B cell (primary cell): ENCODE data around the gene CHTF18. TPM values are rescaled to one million over a fixed set of nuclear protein-coding genes. Genes with fewer than 3 reads are reported as not detected.

Source experiments
- ATAC-seq: fragments of 200-7000 bp; cut with Tn5 transposase; one replicate; pipeline ENCODE4 v1.10.0; 2021; ENCODE audit warnings: low read depth, mild to moderate bottlenecking, moderate number of reproducible peaks, moderate library complexity
- CTCF ChIA-PET: fragments of 350-600 bp; sonication (Branson Sonifier 250); formaldehyde crosslinking; loops from one replicate; lab custom pipeline; 2021; ENCODE audit warnings: antibody characterized with exemption, inconsistent platforms; lab: Charles Lee
- POLR2A ChIA-PET: fragments of 350-600 bp; sonication (Branson Sonifier 250); formaldehyde crosslinking; loops from one replicate; lab custom pipeline; 2021; ENCODE audit warnings: antibody characterized with exemption; lab: Charles Lee
- DNase-seq: peaks from one replicate; pipeline ENCODE4 v3.0.0; 2013
- H2AFZ ChIP-seq: 2 replicates; pipeline ENCODE4 v1.6.1; 2012; ENCODE audit warnings: mild to moderate bottlenecking, low read depth, low read length; ENCODE audit not compliant: insufficient read depth, poor library complexity, severe bottlenecking
- H3K27ac ChIP-seq, 2 donors: 1 replicate in 1 of 2; 2 replicates in 1 of 2; pipeline ENCODE4 v1.5.1; 2012 to 2013; ENCODE audit warnings: low read length in 2 of 2, mild to moderate bottlenecking in 2 of 2, moderate library complexity in 1 of 2
- H3K27me3 ChIP-seq, 4 experiments: fragments of 200-600 bp in 1 of 4; sonication (generic) in 1 of 4; replicated peaks in 1 of 4; 1 replicate in 2 of 4; 2 replicates in 2 of 4; pipeline versions ENCODE4 v1.6.1 to v1.7.0; 2013 to 2016; ENCODE audit warnings: low read length in 3 of 4, mild to moderate bottlenecking in 2 of 4, mixed read lengths in 1 of 4, moderate library complexity in 1 of 4; ENCODE audit not compliant: insufficient read depth in 4 of 4, control insufficient read depth in 3 of 4; ENCODE audit errors: control extremely low read depth in 1 of 4
- H3K36me3 ChIP-seq, 2 experiments: replicated peaks in 1 of 2; 1 replicate in 1 of 2; 2 replicates in 1 of 2; pipeline versions ENCODE4 v1.6.1 to v1.7.1; 2013; ENCODE audit warnings: low read length in 1 of 2; ENCODE audit not compliant: insufficient read depth in 2 of 2, control insufficient read depth in 1 of 2; ENCODE audit errors: control extremely low read depth in 1 of 2, extremely low read depth in 1 of 2
- H3K4me1 ChIP-seq, 2 donors: fragments of 200-600 bp in 1 of 2; sonication (generic) in 1 of 2; 1 replicate in 1 of 2; 2 replicates in 1 of 2; pipeline versions ENCODE4 v1.5.1 to v1.6.1; 2013 to 2017; ENCODE audit warnings: low read length in 2 of 2; ENCODE audit not compliant: control insufficient read depth in 2 of 2, insufficient read depth in 2 of 2
- H3K4me2 ChIP-seq: replicated peaks from 2 replicates; pipeline ENCODE3; 2012; ENCODE audit warnings: mild to moderate bottlenecking, low read depth, low read length; ENCODE audit not compliant: poor library complexity, severe bottlenecking
- H3K4me3 ChIP-seq, 5 experiments: fragments of 200-600 bp in 1 of 5; sonication (generic) in 1 of 5; 1 replicate in 3 of 5; 2 replicates in 2 of 5; pipeline versions ENCODE4 v1.5.1 to v1.7.0; 2011 to 2016; ENCODE audit warnings: low read length in 4 of 5, mild to moderate bottlenecking in 4 of 5, low read depth in 2 of 5, control low read depth in 1 of 5, moderate library complexity in 1 of 5; ENCODE audit not compliant: insufficient read depth in 1 of 5; ENCODE audit errors: control extremely low read depth in 1 of 5, extremely low read depth in 1 of 5
- H3K79me2 ChIP-seq: fragments of 200-600 bp; sonication (generic); one replicate; pipeline ENCODE4 v1.6.0; 2016; ENCODE audit warnings: low read length; ENCODE audit not compliant: control insufficient read depth, insufficient read depth
- H3K9ac ChIP-seq: fragments of 200-600 bp; sonication (generic); 2 replicates; pipeline ENCODE4 v1.6.1; 2017; ENCODE audit warnings: mild to moderate bottlenecking, low read length, moderate library complexity
- H3K9me3 ChIP-seq, 3 donors: one replicate each; pipeline versions ENCODE4 v1.6.1 to v1.7.1; 2013; ENCODE audit warnings: low read length in 2 of 3; ENCODE audit not compliant: control insufficient read depth in 2 of 3, insufficient read depth in 1 of 3; ENCODE audit errors: control extremely low read depth in 1 of 3
- H4K20me1 ChIP-seq: 2 replicates; pipeline ENCODE4 v1.6.0; 2012; ENCODE audit warnings: mild to moderate bottlenecking, low read length; ENCODE audit not compliant: insufficient read depth, control insufficient read depth, poor library complexity, severe bottlenecking
- H3K27ac Mint-ChIP-seq: one replicate; pipeline ENCODE4 v1.8.0; 2021; ENCODE audit warnings: mixed read lengths
- H3K27me3 Mint-ChIP-seq: one replicate; pipeline ENCODE4 v1.8.0; 2021; ENCODE audit warnings: mixed read lengths
- H3K4me1 Mint-ChIP-seq: one replicate; pipeline ENCODE4 v1.8.0; 2021; ENCODE audit warnings: mixed read lengths
- H3K4me3 Mint-ChIP-seq: one replicate; pipeline ENCODE4 v1.8.0; 2021; ENCODE audit warnings: mixed read lengths
- H3K9me3 Mint-ChIP-seq: one replicate; pipeline ENCODE4 v1.8.0; 2022; ENCODE audit warnings: mixed read lengths; ENCODE audit not compliant: insufficient read depth
- EZH2 ChIP-seq: IDR thresholded peaks from 2 replicates; pipeline ENCODE4 v1.6.1; 2012; ENCODE audit warnings: borderline replicate concordance, low read depth, mild to moderate bottlenecking, moderate library complexity, low read length; ENCODE audit not compliant: insufficient read depth, poor library complexity, severe bottlenecking
- WGBS: methylation state at CpG from one replicate; pipeline ENCODE4 v1.1.5; 2013; ENCODE audit warnings: missing lambda C conversion rate; ENCODE audit not compliant: insufficient coverage; 5-methylcytosine and 5-hydroxymethylcytosine counted together
- intact Hi-C: fragments of 100-400 bp; cut with micrococcal nuclease; formaldehyde crosslinking; loops from one replicate; pipeline ENCODE4 v1.10.0; 2022
- polyA plus RNA-seq: library from polyadenylated mRNA; depleted of rRNA; stranded (reverse); fragments of >200 nt; gene quantifications from 2 replicates; pipeline ENCODE4 v1.2.3, GENCODE V29; 2012
- total RNA-seq, 2 donors: library from RNA; stranded (reverse); fragments of 120-200 nt in 1 of 2; gene quantifications; 1 replicate in 1 of 2; 2 replicates in 1 of 2; pipeline versions ENCODE4 v1.2.3 to v1.2.4, GENCODE V29; 2013 to 2022
- TF ChIP-seq, protein P1 (sequence below): fragments of 200-600 bp; IDR thresholded peaks from one replicate; pipeline ENCODE4 v1.8.0; 2022; ENCODE audit warnings: antibody characterized with exemption, mild to moderate bottlenecking

The CHTF18 gene
- total and polyA plus RNA-seq, 2 donors (not counting 1 experiment from before 2014, with no cell fraction given): 72.3 to 76.1 TPM

DNA sequence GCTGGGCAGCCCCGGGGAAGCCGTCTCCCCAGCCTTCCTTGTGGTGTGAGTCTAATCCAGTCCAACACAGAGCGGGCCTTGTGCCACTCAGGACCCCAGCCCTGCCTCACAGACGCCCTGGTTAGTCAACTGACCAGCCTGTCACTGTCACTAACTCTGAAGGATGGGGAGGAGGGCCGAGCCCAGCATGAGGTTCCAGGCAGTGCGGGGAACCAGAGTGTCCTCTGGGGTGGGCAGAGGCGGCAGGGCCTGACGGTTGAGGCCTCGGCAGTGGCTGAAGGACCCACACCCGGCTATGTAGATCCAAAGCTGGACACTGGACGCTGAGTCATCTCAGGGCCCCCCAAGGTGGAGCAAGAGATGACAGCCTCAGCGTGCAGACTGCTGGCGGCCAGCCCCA lies 8.9 kb upstream of the CHTF18 start:
- no peak for DNase-seq

DNA sequence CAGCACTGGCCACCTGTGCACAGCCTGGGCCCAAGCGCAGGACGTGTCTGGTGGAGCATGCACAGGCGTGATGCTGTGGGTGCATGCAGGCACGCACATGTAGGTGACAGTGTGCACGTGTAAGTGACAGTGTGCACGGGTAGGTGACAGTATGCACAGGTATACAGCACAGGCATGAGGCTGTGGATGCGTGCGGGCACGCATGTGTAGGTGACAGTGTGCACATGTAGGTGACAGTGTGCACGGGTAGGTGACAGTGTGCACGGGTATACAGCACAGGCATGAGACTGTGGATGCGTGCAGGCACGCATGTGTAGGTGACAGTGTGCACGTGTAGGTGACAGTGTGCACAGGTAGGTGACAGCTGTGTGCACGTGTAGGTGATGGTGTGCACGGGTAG lies 8.1 kb upstream of the CHTF18 start:
- H3K9me3 Mint-ChIP-seq: no peaks in the 10 kb centered on the region
- CTCF ChIA-PET: interaction anchor here (1.1 kb wide), 1 partner anchor 68 kb away, joined by 5 read pairs; no protein-coding TSS in a partner anchor
- H3K27me3 Mint-ChIP-seq: peaks cover 4% of the 10 kb centered on the region

More for the DNA sequence above, 8.9 kb upstream of the CHTF18 start:
- no peaks in the 10 kb centered on the region for H3K9me3 Mint-ChIP-seq
- Histone ChIP-seq H3K4me2 (no peak overlapping the region), H3K9me3 (no peaks in the 10 kb centered on the region), H3K79me2 (no peaks in the 10 kb centered on the region), H3K4me3 (no peak overlapping the region), H3K4me1 (no peaks in the 10 kb centered on the region), H3K36me3 (no peaks in the 10 kb centered on the region), H4K20me1 (no peaks in the 10 kb centered on the region), H2AFZ (no peak overlapping the region), H3K27me3 (peaks cover 0 to 28% (median 5%) of the 10 kb centered on the region in 4 experiments), H3K9ac (no peak overlapping the region), H3K27ac (no peak overlapping the region)
- TF ChIP-seq, protein P1, sequence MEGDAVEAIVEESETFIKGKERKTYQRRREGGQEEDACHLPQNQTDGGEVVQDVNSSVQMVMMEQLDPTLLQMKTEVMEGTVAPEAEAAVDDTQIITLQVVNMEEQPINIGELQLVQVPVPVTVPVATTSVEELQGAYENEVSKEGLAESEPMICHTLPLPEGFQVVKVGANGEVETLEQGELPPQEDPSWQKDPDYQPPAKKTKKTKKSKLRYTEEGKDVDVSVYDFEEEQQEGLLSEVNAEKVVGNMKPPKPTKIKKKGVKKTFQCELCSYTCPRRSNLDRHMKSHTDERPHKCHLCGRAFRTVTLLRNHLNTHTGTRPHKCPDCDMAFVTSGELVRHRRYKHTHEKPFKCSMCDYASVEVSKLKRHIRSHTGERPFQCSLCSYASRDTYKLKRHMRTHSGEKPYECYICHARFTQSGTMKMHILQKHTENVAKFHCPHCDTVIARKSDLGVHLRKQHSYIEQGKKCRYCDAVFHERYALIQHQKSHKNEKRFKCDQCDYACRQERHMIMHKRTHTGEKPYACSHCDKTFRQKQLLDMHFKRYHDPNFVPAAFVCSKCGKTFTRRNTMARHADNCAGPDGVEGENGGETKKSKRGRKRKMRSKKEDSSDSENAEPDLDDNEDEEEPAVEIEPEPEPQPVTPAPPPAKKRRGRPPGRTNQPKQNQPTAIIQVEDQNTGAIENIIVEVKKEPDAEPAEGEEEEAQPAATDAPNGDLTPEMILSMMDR: no peak
- TF ChIP-seq EZH2: no peak
- intact Hi-C loops: no loop called here
- H3K27ac Mint-ChIP-seq: no peak overlapping the region
- POLR2A ChIA-PET: interaction anchor here (0.6 kb wide), 1 partner anchor 239 kb away, joined by 3 read pairs; no protein-coding TSS in a partner anchor
- CTCF ChIA-PET: no interaction called here
- H3K4me3 Mint-ChIP-seq: no peak overlapping the region
- H3K27me3 Mint-ChIP-seq: peaks cover 4% of the 10 kb centered on the region
- WGBS: 84% methylated on average over 12 of the region's 13 CpGs
- no peaks in the 10 kb centered on the region for H3K4me1 Mint-ChIP-seq
- ATAC-seq: no peak

More for the DNA sequence above, 8.1 kb upstream of the CHTF18 start:
- H3K9me3 ChIP-seq: no peaks in the 10 kb centered on the region
- DNase-seq (no peak), ATAC-seq (no peak)
- no peak overlapping the region for H3K4me3 ChIP-seq
- no peak overlapping the region for H3K9ac ChIP-seq
- no peak overlapping the region for H3K4me2 ChIP-seq
- H3K4me1 ChIP-seq: no peaks in the 10 kb centered on the region
- no peak overlapping the region for H3K27ac ChIP-seq
- H3K79me2 ChIP-seq: no peaks in the 10 kb centered on the region
- Mint-ChIP-seq H3K4me3 (no peak overlapping the region), H3K4me1 (no peaks in the 10 kb centered on the region), H3K27ac (no peak overlapping the region)
- intact Hi-C loops: no loop called here
- 94% methylated on average over 16 of the region's 16 CpGs for WGBS
- no peaks in the 10 kb centered on the region for H3K36me3 ChIP-seq
- POLR2A ChIA-PET: no interaction called here
- H4K20me1 ChIP-seq: peaks cover 7% of the 10 kb centered on the region
- TF ChIP-seq, protein P1: no peak
- TF ChIP-seq EZH2: no peak
- peaks cover 0 to 28% (median 5%) of the 10 kb centered on the region in 4 experiments for H3K27me3 ChIP-seq
- H2AFZ ChIP-seq: no peak overlapping the region
